Lung (tissue), 12 donors: ENCODE measurements around the gene GABRB1. TPM values are rescaled to one million over a fixed set of nuclear protein-coding genes. Genes with fewer than 3 reads are reported as not detected.

ENCODE experiments used
- ATAC-seq: fragments of 200-7000 bp; cut with Tn5 transposase; one replicate; pipeline ENCODE4 v1.9.1; 2020; ENCODE audit warnings: moderate number of reproducible peaks; ENCODE audit not compliant: insufficient read depth, low FRiP score
- DNase-seq, 3 donors: peaks; one replicate each; pipeline ENCODE4 v3.0.0-alpha.2; 2013 to 2017
- H3K27ac ChIP-seq, 2 donors: one replicate each; pipeline ENCODE4 v1.5.1; 2013; ENCODE audit warnings: mild to moderate bottlenecking in 2 of 2, moderate library complexity in 2 of 2, control low read depth in 1 of 2, inconsistent platforms in 1 of 2, low read depth in 1 of 2, low read length in 1 of 2
- H3K27me3 ChIP-seq, 3 donors: one replicate each; pipeline ENCODE4 v1.5.1; 2013; ENCODE audit warnings: low read length in 2 of 3; ENCODE audit not compliant: control insufficient read depth in 3 of 3, insufficient read depth in 3 of 3
- H3K36me3 ChIP-seq, 4 donors: one replicate each; pipeline ENCODE4 v1.5.1; 2013; ENCODE audit warnings: low read length in 4 of 4, mild to moderate bottlenecking in 1 of 4, moderate library complexity in 1 of 4; ENCODE audit not compliant: control insufficient read depth in 4 of 4, insufficient read depth in 4 of 4
- H3K4me1 ChIP-seq, 5 donors: one replicate each; pipeline ENCODE4 v1.5.1; 2013; ENCODE audit warnings: low read length in 5 of 5, mild to moderate bottlenecking in 2 of 5, moderate library complexity in 1 of 5; ENCODE audit not compliant: control insufficient read depth in 5 of 5, insufficient read depth in 5 of 5
- H3K4me3 ChIP-seq: one replicate; pipeline ENCODE4 v1.5.1; 2013; ENCODE audit warnings: mild to moderate bottlenecking, control low read depth, moderate library complexity
- H3K9ac ChIP-seq, 2 donors: one replicate each; pipeline ENCODE4 v1.5.1; 2013; ENCODE audit warnings: low read length in 2 of 2, control low read depth in 1 of 2; ENCODE audit not compliant: insufficient read depth in 1 of 2
- H3K9me3 ChIP-seq, 4 donors: one replicate each; pipeline ENCODE4 v1.5.1; 2013; ENCODE audit warnings: low read length in 3 of 4, mild to moderate bottlenecking in 1 of 4, moderate library complexity in 1 of 4; ENCODE audit not compliant: control insufficient read depth in 4 of 4, insufficient read depth in 3 of 4
- whole genome bisulfite sequencing, 2 donors: extraction: QIAGEN DNeasy Blood & Tissue Kit; methylation state at CpG; one replicate each; pipeline ENCODE4 v1.1.7; 2013; 5-methylcytosine and 5-hydroxymethylcytosine counted together
- polyA plus RNA-seq, 2 donors: library from polyadenylated mRNA; stranded (reverse); fragments of 200-250 nt; gene quantifications; one replicate each; pipeline ENCODE4 v1.2.1, GENCODE V29; 2013
- total RNA-seq, 2 donors: library from RNA; depleted of rRNA in 1 of 2; stranded (reverse); fragments of >200 nt in 1 of 2; gene quantifications; one replicate each; pipeline ENCODE4 v1.2.1, GENCODE V29; 2014 to 2021
- TF ChIP-seq, protein P1 (sequence below): IDR thresholded peaks from 2 replicates; pipeline ENCODE4 v1.5.1; 2012; ENCODE audit warnings: mild to moderate bottlenecking; ENCODE audit errors: control extremely low read depth, extremely low read depth
- donor health status: control.
- donor health status: control.
- donor health status: Bipolar disorder and iron deficiency.
- donor health status: healthy.
- donor health status: DM: yes; HTN: yes; CAD: no.

Gene GABRB1
- total and polyA plus RNA-seq, 4 donors = 0.34 TPM; not detected in 3

DNA sequence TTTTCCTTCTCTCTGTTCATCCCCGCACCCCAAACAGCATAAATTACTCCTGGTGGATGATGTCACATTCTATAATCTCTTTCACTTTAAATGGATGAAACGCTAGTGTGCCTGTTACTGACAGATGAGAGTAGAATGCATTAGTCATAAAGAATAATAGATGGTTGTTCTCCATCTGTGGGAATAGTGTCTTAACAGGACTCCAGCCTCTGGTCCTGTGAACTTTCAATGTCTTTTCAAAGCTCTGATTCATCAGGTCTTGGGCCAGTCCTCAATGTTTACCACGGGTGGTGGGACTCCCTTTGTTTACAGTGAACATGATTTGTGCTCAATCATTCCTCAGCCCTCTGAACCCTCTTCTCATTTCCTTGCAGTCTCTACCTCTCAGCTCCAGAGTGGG, 182.6 kb downstream of the GABRB1 start:
- H3K36me3 ChIP-seq = no peaks in the 10 kb centered on the region
- H3K27me3 ChIP-seq = no peaks in the 10 kb centered on the region
- H3K9me3 ChIP-seq = no peaks in the 10 kb centered on the region
- ATAC-seq = no peak
- H3K4me1 ChIP-seq = no peaks in the 10 kb centered on the region
- H3K9ac ChIP-seq = no peak overlapping the region
- TF ChIP-seq, protein P1, sequence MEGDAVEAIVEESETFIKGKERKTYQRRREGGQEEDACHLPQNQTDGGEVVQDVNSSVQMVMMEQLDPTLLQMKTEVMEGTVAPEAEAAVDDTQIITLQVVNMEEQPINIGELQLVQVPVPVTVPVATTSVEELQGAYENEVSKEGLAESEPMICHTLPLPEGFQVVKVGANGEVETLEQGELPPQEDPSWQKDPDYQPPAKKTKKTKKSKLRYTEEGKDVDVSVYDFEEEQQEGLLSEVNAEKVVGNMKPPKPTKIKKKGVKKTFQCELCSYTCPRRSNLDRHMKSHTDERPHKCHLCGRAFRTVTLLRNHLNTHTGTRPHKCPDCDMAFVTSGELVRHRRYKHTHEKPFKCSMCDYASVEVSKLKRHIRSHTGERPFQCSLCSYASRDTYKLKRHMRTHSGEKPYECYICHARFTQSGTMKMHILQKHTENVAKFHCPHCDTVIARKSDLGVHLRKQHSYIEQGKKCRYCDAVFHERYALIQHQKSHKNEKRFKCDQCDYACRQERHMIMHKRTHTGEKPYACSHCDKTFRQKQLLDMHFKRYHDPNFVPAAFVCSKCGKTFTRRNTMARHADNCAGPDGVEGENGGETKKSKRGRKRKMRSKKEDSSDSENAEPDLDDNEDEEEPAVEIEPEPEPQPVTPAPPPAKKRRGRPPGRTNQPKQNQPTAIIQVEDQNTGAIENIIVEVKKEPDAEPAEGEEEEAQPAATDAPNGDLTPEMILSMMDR = no peak
- no peak for DNase-seq
- no peak overlapping the region for H3K27ac ChIP-seq
- 50 to 71% methylated on average over 3 of the region's 3 CpGs for WGBS, 2 donors
- H3K4me3 ChIP-seq = no peak overlapping the region

GRCh38 chr4:47215759-47216158, 184.4 kb downstream of the GABRB1 start:
- H3K36me3 ChIP-seq = no peaks in the 10 kb centered on the region
- H3K27me3 ChIP-seq = no peaks in the 10 kb centered on the region
- no peak overlapping the region for H3K27ac ChIP-seq
- DNase-seq (no peak), ATAC-seq (no peak)
- no peak overlapping the region for H3K4me3 ChIP-seq
- TF ChIP-seq, protein P1 = no peak
- no peak overlapping the region for H3K9ac ChIP-seq
- 28 to 40% methylated on average over 1 of the region's 1 CpG for WGBS, 2 donors
- no peaks in the 10 kb centered on the region for H3K9me3 ChIP-seq
- H3K4me1 ChIP-seq = no peaks in the 10 kb centered on the region

- WGBS, 2 donors = 63 to 71% methylated on average over 1 of the region's 1 CpG
- DNase-seq (no peak), ATAC-seq (no peak)
- H3K4me1 ChIP-seq = no peaks in the 10 kb centered on the region
- no peak overlapping the region for H3K4me3 ChIP-seq
- no peaks in the 10 kb centered on the region for H3K36me3 ChIP-seq
- H3K27me3 ChIP-seq = no peaks in the 10 kb centered on the region
- no peak overlapping the region for H3K9ac ChIP-seq
- TF ChIP-seq, protein P1 = no peak
- no peak overlapping the region for H3K27ac ChIP-seq
- H3K9me3 ChIP-seq = no peaks in the 10 kb centered on the region
These were observed 185.9 kb downstream of the GABRB1 start for GRCh38 chr4:47217291-47217690.

DNA sequence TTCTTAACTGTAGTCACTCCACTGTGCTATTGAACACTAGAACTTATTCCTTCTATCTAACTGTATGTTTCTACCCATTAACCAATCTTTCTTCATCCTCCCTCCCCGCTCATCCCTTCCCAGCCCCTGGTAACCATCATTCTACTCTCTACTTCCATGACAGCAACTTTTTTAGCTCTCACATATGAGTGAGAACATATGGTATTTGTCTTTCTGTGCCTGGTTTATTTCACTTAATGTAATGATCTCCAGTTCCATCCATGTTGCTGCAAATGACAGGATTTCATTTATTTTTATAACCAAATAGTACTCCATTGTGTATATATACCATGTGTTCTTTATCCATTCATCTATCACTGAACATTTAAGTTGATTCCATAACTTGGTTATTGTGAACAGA, 186.5 kb downstream of the GABRB1 start:
- Histone ChIP-seq H3K9me3 (no peaks in the 10 kb centered on the region), H3K27ac (no peak overlapping the region), H3K36me3 (no peaks in the 10 kb centered on the region), H3K27me3 (no peaks in the 10 kb centered on the region), H3K9ac (no peak overlapping the region), H3K4me1 (no peaks in the 10 kb centered on the region), H3K4me3 (no peak overlapping the region)
- 82 to 85% methylated on average over 1 of the region's 1 CpG for WGBS, 2 donors
- no peak for DNase-seq
- TF ChIP-seq, protein P1 = no peak
- no peak for ATAC-seq
